Activated CD4-positive, alpha-beta T cell treated with anti-CD3 and anti-CD28 coated beads for 48 hours (primary cell): Measurements from ENCODE around the gene PAK6.

Experiments used
- DNase-seq: peaks from one replicate; pipeline ENCODE4 v3.0.0-alpha.2; 2020

PAK6 gene

GRCh38 chr15:40242213-40242599, 3.3 kb downstream of the PAK6 start:
- no peak for DNase-seq

- no peak for DNase-seq
Observed at GRCh38 chr15:40242601-40243000, 3.7 kb downstream of the PAK6 start.

GRCh38 chr15:40243126-40243810, 4.4 kb downstream of the PAK6 start:
- DNase-seq = no peak

GRCh38 chr15:40244961-40245523, 6.2 kb downstream of the PAK6 start:
- no peak for DNase-seq

GRCh38 chr15:40245666-40246450, 7.0 kb downstream of the PAK6 start:
- DNase-seq = no peak

GRCh38 chr15:40246496-40247280, 7.8 kb downstream of the PAK6 start:
- DNase-seq = no peak

GRCh38 chr15:40247406-40247971, 8.6 kb downstream of the PAK6 start:
- no peak for DNase-seq

- DNase-seq = no peak
Observed at GRCh38 chr15:40248006-40248783, 9.3 kb downstream of the PAK6 start.

- DNase-seq = no peak
Observed at GRCh38 chr15:40249477-40250303, 10.8 kb downstream of the PAK6 start.

- no peak for DNase-seq
Observed at GRCh38 chr15:40250304-40250656, 11.4 kb downstream of the PAK6 start.

GRCh38 chr15:40250771-40251483, 12.1 kb downstream of the PAK6 start:
- no peak for DNase-seq

- DNase-seq = no peak
Observed at GRCh38 chr15:40251486-40252140, 12.8 kb downstream of the PAK6 start.

GRCh38 chr15:40252141-40252437, 13.2 kb downstream of the PAK6 start:
- DNase-seq = no peak

- DNase-seq = peak; percentile 23
Observed at GRCh38 chr15:40252438-40253166, 13.7 kb downstream of the PAK6 start.

- no peak for DNase-seq
Observed at GRCh38 chr15:40253167-40253790, 14.4 kb downstream of the PAK6 start.

- DNase-seq = no peak
Observed at GRCh38 chr15:40254452-40254851, 15.6 kb downstream of the PAK6 start.

GRCh38 chr15:40255033-40255432, 16.2 kb downstream of the PAK6 start:
- DNase-seq = no peak

- DNase-seq = no peak
Observed at GRCh38 chr15:40256638-40257235, 17.9 kb downstream of the PAK6 start.
